Suprapubic skin (tissue), 4 donors: Measurements from ENCODE around the gene FHIP1A.

Source experiments
- CTCF ChIP-seq, 2 donors: fragments of 200-600 bp in 1 of 2; fragments of 450-650 bp in 1 of 2; sonication (generic) in 1 of 2; IDR thresholded peaks; one replicate each; pipeline ENCODE4 v1.5.1; 2016 to 2019; ENCODE audit warnings: antibody characterized with exemption in 2 of 2, mild to moderate bottlenecking in 1 of 2, moderate library complexity in 1 of 2
- EP300 ChIP-seq: sonication (generic); formaldehyde crosslinking; IDR thresholded peaks from one replicate; pipeline ENCODE4 v1.6.1; 2017; ENCODE audit warnings: antibody characterized with exemption
- POLR2A ChIP-seq, 2 donors: fragments of 450-650 bp; IDR thresholded peaks; one replicate each; pipeline ENCODE4 v1.6.1; 2017; ENCODE audit warnings: antibody characterized with exemption in 2 of 2, mild to moderate bottlenecking in 2 of 2, moderate library complexity in 2 of 2
- POLR2AphosphoS5 ChIP-seq, 3 donors: sonication (generic); formaldehyde crosslinking; IDR thresholded peaks; one replicate each; pipeline ENCODE4 v1.6.1; 2017; ENCODE audit warnings: antibody characterized with exemption in 3 of 3

- no peak for TF ChIP-seq CTCF (IDR thresholded peaks at IDR 0.05)
- no peak for TF ChIP-seq POLR2AphosphoS5 (IDR thresholded peaks at IDR 0.05)
- TF ChIP-seq POLR2A (IDR thresholded peaks at IDR 0.05): no peak
- no peak for TF ChIP-seq EP300
These were observed 47.0 kb upstream of the FHIP1A start for GRCh38 chr4:151361966-151362365.
